K562 (cell line): ENCODE data around the gene SLAMF6. TPM values are rescaled to one million over a fixed set of nuclear protein-coding genes. Genes with fewer than 3 reads are reported as not detected.

Source experiments
- ATF3 ChIP-seq, 2 experiments: fragments of 450-650 bp in 1 of 2; sonication (generic) in 1 of 2; formaldehyde crosslinking in 1 of 2; IDR thresholded peaks in 1 of 2; conservative IDR thresholded peaks in 1 of 2; 2 replicates each; pipeline versions ENCODE4 v1.6.1 to v1.8.1; 2016 to 2023; ENCODE audit warnings: mild to moderate bottlenecking in 2 of 2, moderate library complexity in 2 of 2, inconsistent platforms in 1 of 2, missing genetic modification reagents in 1 of 2
- CBX1 ChIP-seq: sonication (generic); IDR thresholded peaks from 2 replicates; pipeline ENCODE4 v1.6.1; 2016; ENCODE audit warnings: antibody characterized with exemption, low read depth, mild to moderate bottlenecking
- CBX2 ChIP-seq: fragments of 200-600 bp; sonication (generic); IDR thresholded peaks from one replicate; pipeline ENCODE4 v1.6.1; 2012; ENCODE audit warnings: mild to moderate bottlenecking, low read length, inconsistent platforms; ENCODE audit not compliant: insufficient read depth, poor library complexity, severe bottlenecking
- DIDO1 ChIP-seq: fragments of 450-650 bp; IDR thresholded peaks from 2 replicates; pipeline ENCODE4 v1.6.1; 2016; ENCODE audit warnings: low read depth, missing biosample characterization, missing genetic modification characterization
- DMBX1 ChIP-seq: fragments of 250-450 bp; sonication (Bioruptor Pico); IDR thresholded peaks from 2 replicates; pipeline ENCODE4 v1.8.0; 2022; ENCODE audit warnings: inconsistent platforms, mild to moderate bottlenecking, moderate library complexity, borderline replicate concordance
- HNRNPK ChIP-seq: fragments of 200-400 bp; formaldehyde crosslinking; IDR thresholded peaks from one replicate; pipeline ENCODE4 v1.6.1; 2018; ENCODE audit warnings: mild to moderate bottlenecking, low read depth, low read length; ENCODE audit not compliant: poor library complexity, severe bottlenecking
- ILK ChIP-seq: fragments of 450-650 bp; IDR thresholded peaks from 2 replicates; pipeline ENCODE4 v1.6.1; 2016; ENCODE audit warnings: missing genetic modification characterization, low read depth, mild to moderate bottlenecking, missing compliant biosample characterization, moderate library complexity, borderline replicate concordance
- MLLT1 ChIP-seq, 2 experiments: fragments of 450-650 bp; IDR thresholded peaks; 2 replicates each; pipeline ENCODE4 v1.6.1; 2016
- NCOA1 ChIP-seq: fragments of 450-650 bp; IDR thresholded peaks from 2 replicates; pipeline ENCODE4 v1.6.1; 2016; ENCODE audit warnings: low read depth
- PRDM10 ChIP-seq: fragments of 450-650 bp; IDR thresholded peaks from 2 replicates; pipeline ENCODE4 v1.6.1; 2018; ENCODE audit not compliant: partially characterized antibody
- SMAD4 ChIP-seq: fragments of 250-450 bp; sonication (Bioruptor Pico); conservative IDR thresholded peaks from 2 replicates; pipeline ENCODE4 v1.8.0; 2021; ENCODE audit warnings: inconsistent platforms, mild to moderate bottlenecking, moderate library complexity
- ZNF140 ChIP-seq: fragments of 250-450 bp; sonication (Bioruptor Pico); IDR thresholded peaks from 2 replicates; pipeline ENCODE4 v1.8.0; 2021; ENCODE audit warnings: moderate library complexity, mild to moderate bottlenecking, inconsistent platforms
- ZNF589 ChIP-seq: fragments of 200-800 bp; sonication (Bioruptor generic); IDR thresholded peaks from 2 replicates; pipeline ENCODE4 v1.6.1; 2016; ENCODE audit warnings: low read depth, missing genetic modification characterization, missing compliant biosample characterization
- ZNF609 ChIP-seq: sonication (generic); formaldehyde crosslinking; IDR thresholded peaks from 2 replicates; pipeline ENCODE4 v1.8.1; 2023; ENCODE audit warnings: missing genetic modification reagents, mild to moderate bottlenecking, borderline replicate concordance
- ZNF717 ChIP-seq: fragments of 250-450 bp; sonication (Bioruptor Pico); IDR thresholded peaks from 2 replicates; pipeline ENCODE4 v1.5.0; 2021
- polyA plus RNA-seq, 8 experiments: library from polyadenylated mRNA; depleted of rRNA in 4 of 8; stranded (reverse) in 5 of 8; unstranded in 3 of 8; fragments of >200 nt; fragmentation: Nextera tagmentation in 2 of 8; fragmentation: Illumina TruSeq in 1 of 8; extraction: Ambion mirVana in 2 of 8; extraction: Trizol in 1 of 8; gene quantifications; 2 replicates each; pipeline versions ENCODE4 v1.2.1 to v1.2.3, GENCODE V29; 2011 to 2014; ENCODE audit warnings: inconsistent platforms in 1 of 8, missing spikeins in 1 of 8
- total RNA-seq, 7 experiments: library from RNA; depleted of rRNA in 6 of 7; stranded (reverse); fragments of >200 nt in 6 of 7; fragmentation: Illumina TruSeq in 2 of 7; extraction: Trizol in 2 of 7; gene quantifications; 2 replicates each; pipeline versions ENCODE4 v1.2.1 to v1.2.3, GENCODE V29; 2011 to 2021; ENCODE audit warnings: low replicate concordance in 1 of 7

Gene SLAMF6
- total and polyA plus RNA-seq, 9 of the 15 experiments (the other 6 are each of a cell fraction or from before 2014, with no cell fraction given): 0.56 to 4.8 (median 1.1) TPM

- peak; percentile 29 for TF ChIP-seq PRDM10
- no peak for TF ChIP-seq ZNF609
- no peak for TF ChIP-seq ZNF140 (CRISPR knock-in tag)
- TF ChIP-seq ILK: no peak
- TF ChIP-seq MLLT1 (IDR thresholded peaks at IDR 0.05): no peak
- peak; percentile 40; the same call in 1 of the 2 replicates for TF ChIP-seq ATF3 (IDR thresholded peaks at IDR 0.05)
- no peak for TF ChIP-seq ATF3 (CRISPR knock-in tag; conservative IDR thresholded peaks at IDR 0.05)
- no peak for TF ChIP-seq ZNF717
- TF ChIP-seq DMBX1 (CRISPR knock-in tag): 0 out of 2 replicates have a peak, but pooled peaks have one; percentile 15
- no peak for TF ChIP-seq DIDO1 (tag)
- TF ChIP-seq SMAD4 (CRISPR knock-in tag): 0 out of 2 replicates have a peak, but pooled peaks have one; percentile 31
- TF ChIP-seq CBX1: no peak
- 0 out of 2 replicates have a peak, but pooled peaks have one; percentile 39 for TF ChIP-seq ZNF589 (CRISPR knock-in tag)
- TF ChIP-seq CBX2: no peak
- TF ChIP-seq HNRNPK: no peak
- TF ChIP-seq NCOA1: no peak
Observed at GRCh38 chr1:160460683-160461287, 62.3 kb downstream of the SLAMF6 start (continued).
